CD4-positive, alpha-beta T cell treated with Interleukin-4 for 1 hour (primary cell): Measurements from ENCODE around the gene NAA15.
"Not testable (repeated sequence)": the region's sequence is repeated elsewhere in the genome, so short reads cannot be mapped to it uniquely, and the experiment has no call there.

Source experiments
- DNase-seq, 2 donors: peaks; one replicate each; pipeline ENCODE4 v3.0.0-alpha.2; 2020 to 2022

The NAA15 gene

DNA sequence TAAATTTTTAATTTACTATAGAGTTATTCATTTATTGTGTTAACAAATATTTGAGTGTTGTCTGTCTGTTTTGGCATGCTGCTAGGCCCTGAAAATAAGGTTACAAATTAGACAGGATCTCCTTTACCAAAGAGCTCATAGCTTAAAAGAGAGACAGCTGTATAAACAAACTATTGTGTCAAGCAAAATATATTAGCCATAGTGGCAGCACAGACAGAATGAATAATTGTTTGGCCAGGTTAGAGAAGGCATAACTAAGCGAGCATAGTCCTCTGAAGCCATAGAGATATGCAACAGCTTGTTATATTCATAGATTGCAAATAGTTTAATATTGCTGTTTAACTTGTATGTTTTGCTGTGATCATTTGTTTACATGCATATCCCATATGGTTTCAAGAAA, 67.7 kb downstream of the NAA15 start:
- DNase-seq = no peak

GRCh38 chr4:139374251-139374650, 72.9 kb downstream of the NAA15 start:
- DNase-seq = no peak

- no peak for DNase-seq
These were observed 85.1 kb downstream of the NAA15 start for GRCh38 chr4:139386421-139386820.

GRCh38 chr4:139389102-139389501, 87.8 kb downstream of the NAA15 start:
- DNase-seq = no peak

GRCh38 chr4:139389991-139390390, 88.7 kb downstream of the NAA15 start:
- no peak for DNase-seq

- DNase-seq = no peak
These were observed 90.4 kb downstream of the NAA15 start for GRCh38 chr4:139391731-139392130.

DNA sequence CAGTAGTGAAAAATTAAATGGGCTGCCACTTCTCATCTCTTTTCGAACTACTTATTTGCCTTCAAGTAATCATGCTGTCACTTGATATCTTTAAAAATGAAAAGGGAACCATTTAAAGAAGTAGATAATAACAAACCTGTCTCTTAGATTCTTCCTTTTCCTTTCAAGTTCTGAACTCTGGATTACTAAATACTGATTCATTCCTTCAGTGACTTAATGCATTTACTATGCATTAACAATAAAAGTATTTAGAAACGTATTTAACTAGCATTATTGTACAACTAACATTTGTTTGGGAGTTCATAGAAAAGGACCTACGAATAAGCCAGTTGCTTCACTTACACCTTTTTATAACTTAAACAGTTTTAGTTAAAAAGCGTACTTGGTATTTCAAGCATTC, 91.5 kb downstream of the NAA15 start:
- no peak for DNase-seq

DNA sequence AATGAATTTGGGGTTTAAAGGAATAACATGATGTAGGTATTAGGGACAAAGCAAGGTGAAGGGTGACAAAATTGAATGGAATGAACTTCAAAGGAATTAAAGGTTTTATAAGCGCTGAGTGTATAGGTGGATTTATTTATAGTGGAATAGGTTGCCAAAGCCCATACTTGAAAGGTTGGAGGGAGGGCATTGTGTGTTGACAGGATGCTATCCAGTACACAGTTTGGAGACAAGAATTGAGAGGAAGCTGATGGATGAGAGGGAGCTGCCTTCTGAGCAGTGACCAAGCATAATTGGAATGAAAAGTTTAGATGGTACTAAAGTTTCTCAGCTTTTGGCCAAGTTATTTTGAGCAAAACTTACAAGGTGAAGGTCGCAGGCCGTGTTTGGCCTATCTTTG, 100.1 kb downstream of the NAA15 start:
- no peak for DNase-seq

DNA sequence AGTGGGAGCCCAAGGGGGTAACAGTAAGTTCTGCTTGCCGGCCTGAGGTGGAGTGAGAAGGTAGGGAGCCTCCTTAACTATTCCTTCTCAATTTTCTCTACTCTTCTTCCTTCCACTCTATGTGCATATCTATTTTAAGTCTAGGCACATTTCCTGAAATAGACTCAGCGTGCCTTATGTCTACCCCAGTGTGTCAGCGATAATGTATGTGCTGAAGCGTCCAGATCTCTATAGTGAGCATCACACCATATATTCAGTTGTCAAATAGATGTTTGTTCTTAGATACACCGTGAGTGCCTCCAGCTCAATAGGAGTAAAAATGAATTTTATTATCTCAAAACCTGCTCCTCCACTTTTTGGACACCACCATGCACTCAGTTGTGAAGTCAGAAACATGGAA, 101.1 kb downstream of the NAA15 start:
- DNase-seq = no peak

DNA sequence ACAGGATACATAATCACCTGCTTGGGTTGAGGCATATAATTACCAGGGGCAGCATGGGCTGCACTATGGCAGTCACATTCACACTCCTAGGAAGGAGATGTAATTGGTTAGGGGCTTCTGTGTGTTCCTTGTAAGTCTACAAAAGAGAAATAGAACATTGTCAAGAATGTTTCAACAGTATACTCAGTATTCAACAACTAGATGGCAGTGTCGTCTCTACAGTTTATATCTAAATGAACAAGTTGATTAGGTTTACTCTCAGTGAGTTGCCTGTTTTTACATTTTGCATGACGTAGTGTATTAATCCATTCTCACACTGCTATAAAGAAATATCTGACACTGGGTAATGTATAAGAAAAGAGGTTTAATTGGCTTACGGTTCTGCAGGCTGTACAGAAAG, 102.2 kb downstream of the NAA15 start:
- no peak for DNase-seq

GRCh38 chr4:139410312-139410711, 109.0 kb downstream of the NAA15 start:
- DNase-seq = no peak

DNA sequence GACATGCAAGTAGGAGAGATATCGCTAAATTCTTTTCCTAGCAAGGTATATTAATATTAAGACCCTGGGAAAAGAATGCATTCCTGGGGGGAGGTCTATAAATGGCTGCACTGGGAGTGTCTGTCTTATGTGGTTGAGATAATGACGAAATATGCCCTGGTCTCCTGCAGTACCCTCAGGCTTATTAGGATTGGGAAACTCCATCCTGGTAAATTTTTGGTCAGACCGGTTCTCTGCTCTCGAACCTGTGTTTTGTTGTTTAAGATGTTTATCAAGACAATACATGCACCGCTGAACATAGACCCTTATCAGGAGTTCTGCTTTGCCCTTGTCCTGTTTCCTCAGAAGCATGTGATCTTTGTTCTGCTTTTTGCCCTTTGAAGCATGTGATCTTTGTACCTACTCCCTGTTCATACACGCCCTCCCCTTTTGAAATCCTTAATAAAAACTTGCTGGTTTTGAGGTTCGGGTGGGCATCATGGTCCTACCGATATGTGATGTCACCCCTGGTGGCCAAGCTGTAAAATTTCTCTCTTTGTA, 113.4 kb downstream of the NAA15 start:
- DNase-seq = not testable (repeated sequence)

DNA sequence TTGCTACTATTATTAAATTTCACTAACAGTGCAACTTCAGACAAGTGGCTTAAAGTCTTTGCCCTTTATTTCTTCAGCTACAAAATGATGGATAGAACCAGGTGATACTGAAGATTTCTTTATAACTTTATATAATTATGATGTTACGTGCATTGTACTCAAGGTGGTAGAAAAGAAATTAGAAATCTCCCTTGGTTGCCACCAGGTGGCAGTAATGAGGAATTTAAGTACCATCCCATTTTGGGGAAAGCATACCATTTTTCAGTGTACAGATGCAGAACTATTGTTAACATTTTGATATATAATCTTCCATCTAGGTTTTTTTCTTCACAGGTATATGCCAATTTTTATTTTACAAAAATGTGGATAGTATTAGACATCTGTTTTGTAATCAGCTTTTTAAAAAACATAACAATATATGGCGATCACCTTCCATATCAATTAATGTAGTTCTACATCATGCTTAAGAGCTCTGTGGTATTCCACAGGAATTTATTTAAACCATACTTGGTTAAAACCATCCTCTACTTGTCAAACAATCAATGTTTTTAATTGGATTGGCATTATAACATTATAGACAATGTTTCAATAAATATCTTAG, 114.9 kb downstream of the NAA15 start:
- DNase-seq = peak in 1 of 2 donors; percentile 58

GRCh38 chr4:139419388-139419914, 118.1 kb downstream of the NAA15 start:
- peak; percentile 10 to 46 for DNase-seq

GRCh38 chr4:139420652-139421051, 119.3 kb downstream of the NAA15 start:
- DNase-seq = no peak

GRCh38 chr4:139436122-139436521, 134.8 kb downstream of the NAA15 start:
- no peak for DNase-seq

- DNase-seq = no peak
These were observed 136.8 kb downstream of the NAA15 start for GRCh38 chr4:139438141-139438540.

GRCh38 chr4:139441029-139441428, 139.7 kb downstream of the NAA15 start:
- no peak for DNase-seq

- DNase-seq = no peak
These were observed 142.4 kb downstream of the NAA15 start for GRCh38 chr4:139443661-139444060.

DNA sequence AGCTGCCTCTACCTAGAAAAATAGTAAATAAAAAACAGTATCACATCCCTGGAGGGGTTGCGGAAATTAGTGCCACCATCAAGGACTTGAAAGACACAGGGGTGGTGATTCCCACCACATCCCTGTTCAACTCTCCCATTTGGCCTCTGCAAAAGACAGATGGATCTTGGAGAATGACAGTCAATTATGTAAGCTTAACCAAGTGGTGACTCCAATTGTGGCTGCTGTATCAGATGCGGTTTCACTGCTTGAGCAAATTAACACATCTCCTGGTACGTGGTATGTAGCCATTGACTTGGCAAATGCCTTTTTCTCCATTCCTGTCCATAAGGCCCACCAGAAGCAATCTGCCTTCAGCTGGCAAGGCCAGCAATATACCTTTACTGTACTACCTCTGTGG, 143.6 kb downstream of the NAA15 start:
- not testable (repeated sequence) for DNase-seq

DNA sequence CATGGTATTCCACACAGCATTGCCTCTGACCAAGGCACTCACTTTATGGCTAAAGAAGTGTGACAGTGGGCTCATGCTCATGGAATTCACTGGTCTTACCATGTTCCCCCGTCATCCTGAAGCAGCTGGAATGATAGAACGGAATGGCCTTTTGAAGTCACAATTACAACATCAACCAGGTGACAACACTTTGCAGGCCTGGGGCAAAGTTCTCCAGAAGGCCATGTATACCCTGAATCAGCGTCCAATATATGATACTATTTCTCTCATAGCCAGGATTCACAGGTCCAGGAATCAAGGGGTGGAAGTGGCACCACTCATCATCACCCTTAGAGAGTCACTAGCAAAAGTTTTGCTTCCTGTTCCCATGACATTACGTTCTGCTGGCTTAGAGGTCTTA, 145.8 kb downstream of the NAA15 start:
- not testable (repeated sequence) for DNase-seq

GRCh38 chr4:139450586-139450985, 149.3 kb downstream of the NAA15 start:
- no peak for DNase-seq

GRCh38 chr4:139451997-139452396, 150.7 kb downstream of the NAA15 start:
- DNase-seq = no peak

- DNase-seq = peak; percentile 82 to 86
These were observed 151.7 kb downstream of the NAA15 start for GRCh38 chr4:139453041-139453370.
